Peyer's patch (tissue), 4 donors: ENCODE measurements around the gene RASSF1.

Source experiments
- CTCF ChIP-seq, 6 experiments: fragments of 450-650 bp in 4 of 6; fragments of 200-600 bp in 2 of 6; sonication (generic) in 1 of 6; IDR thresholded peaks; one replicate each; pipeline ENCODE4 v1.5.1; 2017 to 2019; ENCODE audit warnings: antibody characterized with exemption in 6 of 6, mild to moderate bottlenecking in 3 of 6, moderate library complexity in 1 of 6
- POLR2A ChIP-seq, 2 donors: fragments of 450-650 bp; IDR thresholded peaks; one replicate each; pipeline ENCODE4 v1.5.1; 2017; ENCODE audit warnings: antibody characterized with exemption in 2 of 2, mild to moderate bottlenecking in 2 of 2, moderate library complexity in 2 of 2

- TF ChIP-seq CTCF (IDR thresholded peaks at IDR 0.05): no peak
- no peak for TF ChIP-seq POLR2A (IDR thresholded peaks at IDR 0.05)
Measured at GRCh38 chr3:50296721-50297383, 43.8 kb downstream of the RASSF1 start.
